ENCODE results near the gene FLCN.

Gene FLCN

GRCh38 chr17:17182598-17183136, 54.3 kb downstream of the FLCN start:
- in situ Hi-C loops (cut with MboI; ENCODE audit: low sequenced_read_pairs, unreplicated experiment): no loop called here
- TF ChIP-seq CTCF (IDR thresholded peaks at IDR 0.05; ENCODE audit: borderline replicate concordance, control extremely low read depth, extremely low read depth, insufficient read depth, missing control alignments): no peak
- no peak for DNase-seq (ENCODE audit: low spot score)

- in situ Hi-C loops (cut with MboI; ENCODE audit: low sequenced_read_pairs, unreplicated experiment): no loop called here
- no peak for TF ChIP-seq CTCF (IDR thresholded peaks at IDR 0.05; ENCODE audit: borderline replicate concordance, control extremely low read depth, extremely low read depth, insufficient read depth, missing control alignments)
Observed at GRCh38 chr17:17181666-17182597, 55.0 kb downstream of the FLCN start.

GRCh38 chr17:17180741-17181525, 56.0 kb downstream of the FLCN start:
- in situ Hi-C loops (cut with MboI; ENCODE audit: low sequenced_read_pairs, unreplicated experiment): no loop called here
- DNase-seq (ENCODE audit: low spot score): no peak
- no peak for TF ChIP-seq CTCF (IDR thresholded peaks at IDR 0.05; ENCODE audit: borderline replicate concordance, control extremely low read depth, extremely low read depth, insufficient read depth, missing control alignments)

More at GRCh38 chr17:17181666-17182597, 55.0 kb downstream of the FLCN start:
- DNase-seq (ENCODE audit: low spot score): no peak

- no peak for TF ChIP-seq CTCF (IDR thresholded peaks at IDR 0.05; ENCODE audit: borderline replicate concordance, control extremely low read depth, extremely low read depth, insufficient read depth, missing control alignments)
- DNase-seq (ENCODE audit: low spot score): no peak
- in situ Hi-C loops (cut with MboI; ENCODE audit: low sequenced_read_pairs, unreplicated experiment): no loop called here
Observed at GRCh38 chr17:17180141-17180603, 56.8 kb downstream of the FLCN start.

GRCh38 chr17:17179371-17179827, 57.6 kb downstream of the FLCN start:
- in situ Hi-C loops (cut with MboI; ENCODE audit: low sequenced_read_pairs, unreplicated experiment): loop anchor here (10.0 kb wide), 1 partner anchor 65 kb away; no protein-coding TSS in a partner anchor
- no peak for TF ChIP-seq CTCF (IDR thresholded peaks at IDR 0.05; ENCODE audit: borderline replicate concordance, control extremely low read depth, extremely low read depth, insufficient read depth, missing control alignments)
- DNase-seq (ENCODE audit: low spot score): peak; percentile 83

GRCh38 chr17:17177176-17177575, 59.8 kb downstream of the FLCN start:
- in situ Hi-C loops (cut with MboI; ENCODE audit: low sequenced_read_pairs, unreplicated experiment): loop anchor here (10.0 kb wide), 1 partner anchor 62 kb away; no protein-coding TSS in a partner anchor
- TF ChIP-seq CTCF (IDR thresholded peaks at IDR 0.05; ENCODE audit: borderline replicate concordance, control extremely low read depth, extremely low read depth, insufficient read depth, missing control alignments): no peak
- no peak for DNase-seq (ENCODE audit: low spot score)

Measured in GM13976 (cell line).